Measurements from ENCODE around the gene RAB38. TPM values are rescaled to one million over a fixed set of nuclear protein-coding genes. Genes with fewer than 3 reads are reported as not detected.

Gene RAB38
- polyA plus RNA-seq, 3 donors: 0.78 to 1.5 TPM; not detected in 1

DNA sequence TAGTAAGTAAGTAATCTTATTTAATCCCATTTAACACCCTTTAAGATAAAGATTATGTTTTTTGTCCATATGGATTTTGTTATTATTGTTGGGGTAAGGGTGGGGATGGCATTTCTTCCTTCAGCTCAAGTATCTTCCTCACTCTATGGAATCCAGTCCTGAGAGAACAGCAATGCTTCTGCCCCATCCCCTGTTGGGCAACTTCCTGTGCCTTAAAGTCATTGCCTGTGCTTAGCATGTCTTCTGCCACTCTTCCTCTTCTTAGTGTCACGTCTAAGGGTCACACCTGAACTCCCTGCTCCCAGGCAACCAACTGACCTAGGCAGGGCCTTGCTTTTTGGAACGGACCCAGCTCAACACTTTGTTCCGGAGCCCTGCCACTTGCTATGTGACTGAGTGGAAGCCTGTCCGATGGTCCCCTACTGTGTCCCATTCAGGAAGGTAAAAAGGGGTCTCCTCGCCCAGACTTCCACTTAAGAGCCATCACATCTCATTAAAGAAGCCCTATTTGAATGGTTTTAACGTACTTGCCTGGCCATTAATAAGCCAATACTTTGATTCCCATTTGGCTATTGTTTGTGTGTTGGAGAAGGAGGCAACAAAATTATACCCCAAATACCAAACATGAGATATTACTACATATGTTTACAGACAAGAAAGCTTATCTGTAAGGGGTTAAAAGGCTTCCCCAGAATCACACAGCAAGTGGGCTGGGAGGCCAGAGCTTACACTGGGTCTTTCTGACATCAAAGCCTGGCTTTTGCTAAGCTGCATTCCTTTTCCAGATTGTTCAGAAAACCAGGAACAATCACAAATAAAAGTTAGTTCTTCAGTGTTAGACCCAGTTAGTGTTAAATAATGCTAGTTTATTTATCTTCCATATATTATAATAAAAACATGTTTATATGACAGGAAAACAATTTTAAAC, 59.2 kb downstream of the RAB38 start:
- no peak overlapping the region for H3K27ac ChIP-seq (ENCODE audit: low read depth, low read length)
- 82 to 90% (median 86%) methylated on average over 6 of the region's 6 CpGs for WGBS, 3 donors

DNA sequence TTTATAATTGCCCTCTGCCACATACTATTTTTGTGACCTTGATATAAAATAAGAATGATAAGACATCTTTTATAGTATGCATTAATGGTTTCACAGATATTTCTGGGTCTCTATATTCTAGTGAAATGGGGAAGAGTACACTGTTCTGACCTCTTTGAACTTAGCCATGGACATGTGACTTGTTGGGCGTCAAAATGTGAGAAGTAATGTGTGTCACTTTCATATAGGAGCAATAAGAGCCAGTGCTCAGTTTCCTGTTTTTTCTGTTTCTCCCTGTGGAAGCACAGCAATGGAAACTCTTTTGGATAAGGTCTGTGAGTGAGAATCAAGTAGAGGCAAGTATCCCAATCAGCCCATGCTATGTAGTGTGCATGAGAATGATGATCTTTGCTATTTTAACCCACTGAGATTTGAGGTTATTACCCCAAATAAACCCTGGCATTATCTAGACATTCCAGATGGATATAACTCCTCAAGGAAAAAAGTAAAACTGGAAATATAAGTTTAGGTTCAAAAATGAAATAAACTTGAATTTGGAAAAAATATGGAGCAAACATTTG, 60.7 kb downstream of the RAB38 start:
- H3K27ac ChIP-seq (ENCODE audit: low read depth, low read length): no peak overlapping the region
- WGBS, 3 donors: 57 to 79% (median 76%) methylated on average over 1 of the region's 1 CpG

- WGBS, 3 donors: 64 to 82% (median 70%) methylated on average over 5 of the region's 5 CpGs
- no peak overlapping the region for H3K27ac ChIP-seq (ENCODE audit: low read depth, low read length)
These were observed 68.6 kb downstream of the RAB38 start for GRCh38 chr11:88106666-88107065.

DNA sequence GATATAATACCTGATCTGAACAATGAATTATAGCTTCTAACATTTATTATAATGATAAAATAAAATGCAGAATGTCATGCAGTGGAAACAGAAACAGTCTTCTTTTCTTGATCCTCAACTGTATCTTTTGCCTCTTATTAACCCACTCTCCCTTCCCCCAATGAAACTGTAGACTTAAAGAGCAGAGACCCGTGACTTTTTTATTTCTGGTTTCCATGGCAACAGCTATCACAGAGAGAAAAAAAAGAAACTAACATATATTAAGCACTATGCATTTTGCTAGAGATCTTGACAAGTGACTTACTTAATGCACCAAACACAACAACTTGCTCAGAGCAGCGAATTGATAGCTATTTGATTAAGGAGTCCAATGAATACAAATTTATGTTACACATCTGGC, 69.3 kb downstream of the RAB38 start:
- WGBS, 3 donors: 66 to 69% (median 67%) methylated on average over 2 of the region's 2 CpGs
- H3K27ac ChIP-seq (ENCODE audit: low read depth, low read length): no peak overlapping the region

DNA sequence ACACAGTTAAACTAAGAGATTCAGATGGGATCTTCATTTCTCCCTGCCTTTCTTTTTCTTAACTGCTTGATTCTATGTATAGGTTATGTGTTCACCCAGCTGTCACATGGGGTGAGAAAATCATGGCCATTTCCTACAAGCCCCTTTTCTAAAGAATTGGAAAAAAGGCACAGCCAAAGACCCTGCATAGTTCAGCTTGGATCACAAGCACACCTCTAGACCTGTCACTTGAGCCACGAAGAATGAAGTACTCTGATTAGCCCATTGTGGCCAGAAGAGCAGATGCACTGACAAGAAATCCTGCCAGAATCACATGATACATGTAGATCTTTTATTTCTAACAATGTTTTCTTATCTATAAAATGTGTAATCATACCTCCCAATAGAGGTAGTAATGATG, 69.7 kb downstream of the RAB38 start:
- 24 to 68% (median 64%) methylated on average over 1 of the region's 1 CpG for WGBS, 3 donors
- H3K27ac ChIP-seq (ENCODE audit: low read depth, low read length): no peak overlapping the region

DNA sequence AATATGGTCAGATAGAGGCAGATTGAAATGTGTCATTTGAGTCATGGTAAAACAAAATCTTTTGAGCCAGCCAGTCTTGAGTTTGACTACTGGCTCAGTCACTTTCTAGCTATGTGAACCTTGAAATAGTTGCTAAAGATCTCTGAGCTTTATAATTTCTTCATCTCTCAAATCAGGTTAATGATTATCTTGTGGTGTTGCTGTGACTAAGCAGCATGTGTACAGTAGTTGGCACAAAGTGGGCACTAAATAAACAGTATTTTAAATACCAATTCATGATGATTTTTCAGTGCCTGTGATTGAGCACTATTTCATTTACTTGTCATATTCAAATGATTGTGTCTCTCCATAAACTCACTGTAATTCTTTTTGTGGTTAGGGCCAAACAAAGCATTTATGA, 70.8 kb downstream of the RAB38 start:
- no peak overlapping the region for H3K27ac ChIP-seq (ENCODE audit: low read depth, low read length)

GRCh38 chr11:88103337-88104206, 71.7 kb downstream of the RAB38 start:
- no peak overlapping the region for H3K27ac ChIP-seq (ENCODE audit: low read depth, low read length)
- 59 to 80% (median 79%) methylated on average over 9 of the region's 9 CpGs for WGBS, 3 donors

GRCh38 chr11:88102598-88102934, 72.7 kb downstream of the RAB38 start:
- WGBS, 3 donors: 50 to 86% (median 59%) methylated on average over 3 of the region's 3 CpGs
- no peak overlapping the region for H3K27ac ChIP-seq (ENCODE audit: low read depth, low read length)

- H3K27ac ChIP-seq (ENCODE audit: low read depth, low read length): no peak overlapping the region
- WGBS, 3 donors: 76 to 87% (median 85%) methylated on average over 3 of the region's 3 CpGs
These were observed 73.2 kb downstream of the RAB38 start for GRCh38 chr11:88101881-88102597.

DNA sequence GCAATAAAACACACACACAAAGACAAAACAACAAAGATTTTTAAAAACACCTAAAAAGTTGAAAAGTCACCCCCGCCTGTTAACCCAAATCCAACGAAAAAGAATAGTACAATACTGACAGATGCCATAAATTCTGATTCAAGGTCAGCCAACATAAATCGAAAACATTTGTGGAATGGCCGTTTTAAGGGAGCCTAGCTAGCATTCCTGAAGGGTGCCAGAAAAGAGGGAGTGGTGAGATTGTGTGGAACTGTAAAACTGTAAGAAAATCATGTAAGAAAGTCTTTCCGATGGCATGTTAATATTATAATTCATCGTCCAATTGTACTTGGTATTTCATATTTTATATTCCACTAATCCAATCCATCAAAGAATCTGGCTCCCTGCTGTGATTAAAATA, 75.1 kb downstream of the RAB38 start:
- H3K27ac ChIP-seq (ENCODE audit: low read depth, low read length): no peak overlapping the region
- WGBS, 3 donors: 47 to 61% (median 54%) methylated on average over 6 of the region's 6 CpGs

GRCh38 chr11:88098289-88098688, 77.0 kb downstream of the RAB38 start:
- no peak overlapping the region for H3K27ac ChIP-seq (ENCODE audit: low read depth, low read length)

- H3K27ac ChIP-seq (ENCODE audit: low read depth, low read length): no peak overlapping the region
- WGBS, 3 donors: 52 to 68% (median 57%) methylated on average over 1 of the region's 1 CpG
These were observed 86.1 kb downstream of the RAB38 start for GRCh38 chr11:88089134-88089533.

DNA sequence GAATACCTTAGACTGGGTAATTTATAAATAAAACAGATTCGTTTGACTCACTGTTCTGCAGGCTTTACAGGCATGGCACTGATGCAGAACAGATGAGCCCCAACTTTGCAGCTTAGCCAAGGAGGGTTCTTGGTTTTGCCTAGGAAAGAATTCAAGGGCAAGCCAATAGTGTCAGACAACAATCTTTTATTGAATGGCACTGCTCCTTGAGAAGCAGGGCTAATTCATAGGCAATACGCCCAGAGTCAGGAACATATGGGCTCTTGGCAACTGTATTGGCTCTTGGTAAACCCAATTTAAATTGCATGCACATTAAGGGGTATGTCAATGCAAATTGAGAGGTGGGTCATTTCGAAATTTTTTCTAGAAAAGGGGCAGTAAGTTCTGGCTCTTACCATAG, 87.9 kb downstream of the RAB38 start:
- WGBS, 3 donors: 77 to 82% (median 80%) methylated on average over 3 of the region's 3 CpGs
- no peak overlapping the region for H3K27ac ChIP-seq (ENCODE audit: low read depth, low read length)

DNA sequence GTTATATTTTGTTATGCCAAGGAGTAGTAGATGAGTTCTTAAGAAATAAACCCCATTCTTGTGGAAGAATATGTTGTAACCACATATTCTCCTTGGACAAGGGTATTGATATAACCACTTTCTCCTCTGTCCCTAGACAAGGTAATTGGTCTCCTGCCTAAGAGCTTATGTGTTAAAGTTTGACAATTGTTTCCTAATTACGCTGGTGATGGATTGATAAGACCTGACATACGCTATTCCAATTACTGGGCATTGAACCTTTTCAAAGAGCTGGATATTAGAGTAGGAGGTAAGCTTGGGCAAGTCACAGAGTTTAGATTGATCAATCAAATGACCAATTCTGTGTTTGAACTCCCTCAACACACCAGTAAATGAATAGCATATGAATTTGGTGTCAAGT, 88.9 kb downstream of the RAB38 start:
- 80 to 91% (median 87%) methylated on average over 2 of the region's 2 CpGs for WGBS, 3 donors
- no peak overlapping the region for H3K27ac ChIP-seq (ENCODE audit: low read depth, low read length)

GRCh38 chr11:88070437-88070836, 104.8 kb downstream of the RAB38 start:
- 39 to 67% (median 58%) methylated on average over 1 of the region's 1 CpG for WGBS, 3 donors

GRCh38 chr11:88068848-88069554, 106.2 kb downstream of the RAB38 start:
- no peak overlapping the region for H3K27ac ChIP-seq (ENCODE audit: low read depth, low read length)
- WGBS, 3 donors: 89 to 92% (median 92%) methylated on average over 22 to 27 of the region's 27 CpGs

More at GRCh38 chr11:88070437-88070836, 104.8 kb downstream of the RAB38 start:
- H3K27ac ChIP-seq (ENCODE audit: low read depth, low read length): no peak overlapping the region

DNA sequence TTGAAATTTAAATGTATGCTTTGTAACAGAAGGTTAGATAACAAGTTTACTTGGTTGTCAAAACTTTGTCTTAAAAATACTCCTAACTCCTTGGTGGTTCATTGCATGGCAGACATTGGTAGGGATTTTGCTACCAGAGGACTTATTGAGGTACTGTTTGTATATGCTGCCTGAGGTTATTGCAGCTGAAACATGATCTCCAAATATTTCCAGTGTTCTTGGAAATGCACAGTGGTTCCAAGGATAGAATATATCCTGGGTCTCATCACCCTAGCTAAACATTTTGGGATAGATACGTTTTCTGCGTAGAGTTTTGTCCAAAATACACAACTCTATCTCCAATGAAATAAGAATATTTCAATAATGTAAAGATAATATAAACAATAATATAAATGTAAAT, 109.2 kb downstream of the RAB38 start:
- no peak overlapping the region for H3K27ac ChIP-seq (ENCODE audit: low read depth, low read length)
- 58 to 85% (median 81%) methylated on average over 2 of the region's 2 CpGs for WGBS, 3 donors

GRCh38 chr11:88064097-88064705, 111.0 kb downstream of the RAB38 start:
- no peak overlapping the region for H3K27ac ChIP-seq (ENCODE audit: low read depth, low read length)
- WGBS, 3 donors: 50 to 86% (median 82%) methylated on average over 2 of the region's 2 CpGs
